DMS53 (cell line): ENCODE data around the gene IGSF3.
"Not testable (repeated sequence)": the region's sequence is repeated elsewhere in the genome, so short reads cannot be mapped to it uniquely, and the experiment has no call there.

ENCODE experiments used
- DNase-seq: peaks from one replicate; lab custom pipeline; 2025; lab: John Stamatoyannopoulos, UW

Gene IGSF3

GRCh38 chr1:116629441-116629840 lies 38.1 kb downstream of the IGSF3 start:
- peak; percentile 2 for DNase-seq

- no peak for DNase-seq
These were observed 39.1 kb downstream of the IGSF3 start for GRCh38 chr1:116628448-116628847.

- DNase-seq: not testable (repeated sequence)
These were observed 40.2 kb downstream of the IGSF3 start for GRCh38 chr1:116627357-116627756.

GRCh38 chr1:116626915-116627314 lies 40.6 kb downstream of the IGSF3 start:
- DNase-seq: not testable (repeated sequence)

- DNase-seq: not testable (repeated sequence)
These were observed 42.4 kb downstream of the IGSF3 start for GRCh38 chr1:116625155-116625554.

- no peak for DNase-seq
These were observed 43.5 kb downstream of the IGSF3 start for GRCh38 chr1:116624040-116624439.

GRCh38 chr1:116622496-116622895 lies 45.0 kb downstream of the IGSF3 start:
- not testable (repeated sequence) for DNase-seq

GRCh38 chr1:116621756-116622155 lies 45.8 kb downstream of the IGSF3 start:
- DNase-seq: peak; percentile 1

GRCh38 chr1:116620392-116620791 lies 47.1 kb downstream of the IGSF3 start:
- DNase-seq: not testable (repeated sequence)

- DNase-seq: peak; percentile 60
These were observed 48.4 kb downstream of the IGSF3 start for GRCh38 chr1:116619106-116619505.

GRCh38 chr1:116617808-116618207 lies 49.7 kb downstream of the IGSF3 start:
- not testable (repeated sequence) for DNase-seq

GRCh38 chr1:116613825-116614224 lies 53.7 kb downstream of the IGSF3 start:
- DNase-seq: not testable (repeated sequence)

- DNase-seq: not testable (repeated sequence)
These were observed 57.6 kb downstream of the IGSF3 start for GRCh38 chr1:116609801-116610371.

- not testable (repeated sequence) for DNase-seq
These were observed 58.7 kb downstream of the IGSF3 start for GRCh38 chr1:116608841-116609240.

GRCh38 chr1:116608151-116608550 lies 59.4 kb downstream of the IGSF3 start:
- DNase-seq: not testable (repeated sequence)

GRCh38 chr1:116607463-116607862 lies 60.1 kb downstream of the IGSF3 start:
- DNase-seq: not testable (repeated sequence)

- not testable (repeated sequence) for DNase-seq
These were observed 61.5 kb downstream of the IGSF3 start for GRCh38 chr1:116606067-116606466.

- no peak for DNase-seq
These were observed 62.2 kb downstream of the IGSF3 start for GRCh38 chr1:116605315-116605714.

- not testable (repeated sequence) for DNase-seq
These were observed 63.1 kb downstream of the IGSF3 start for GRCh38 chr1:116604408-116604807.

GRCh38 chr1:116603646-116604045 lies 63.9 kb downstream of the IGSF3 start:
- DNase-seq: not testable (repeated sequence)

GRCh38 chr1:116599369-116599768 lies 68.2 kb downstream of the IGSF3 start:
- not testable (repeated sequence) for DNase-seq

- not testable (repeated sequence) for DNase-seq
These were observed 69.0 kb downstream of the IGSF3 start for GRCh38 chr1:116598420-116599036.

- DNase-seq: not testable (repeated sequence)
These were observed 70.1 kb downstream of the IGSF3 start for GRCh38 chr1:116597388-116597787.
